AG04449 (cell line): ENCODE data around the gene HLA-DRA.

ENCODE experiments used
- CTCF ChIA-PET: fragments of 350-600 bp; formaldehyde crosslinking; extraction: SDS; loops from one replicate; lab custom pipeline; 2021; ENCODE audit warnings: antibody characterized with exemption; lab: Yijun Ruan, JAX
- POLR2A ChIA-PET: fragments of 400-600, 350-600 bp; formaldehyde crosslinking; extraction: SDS; loops from one replicate; lab custom pipeline; 2020; ENCODE audit warnings: antibody characterized with exemption, inconsistent platforms; lab: Yijun Ruan, JAX
- DNase-seq: peaks from one replicate; pipeline ENCODE4 v3.0.0-alpha.2; 2010; ENCODE audit warnings: low read depth, low spot score
- H3K4me3 ChIP-seq: 2 replicates; pipeline ENCODE4 v1.5.1; 2011; ENCODE audit warnings: low read depth, mild to moderate bottlenecking, control low read depth, low read length
- CTCF ChIP-seq: IDR thresholded peaks from one replicate; pipeline ENCODE4 v1.5.1; 2011; ENCODE audit warnings: mild to moderate bottlenecking, moderate library complexity, low read length, control low read depth, inconsistent platforms; ENCODE audit not compliant: insufficient read depth; ENCODE audit errors: missing control alignments

The HLA-DRA gene

GRCh38 chr6:32436186-32436585, 3.5 kb upstream of the HLA-DRA start:
- no peak for TF ChIP-seq CTCF

GRCh38 chr6:32436995-32437836, 2.5 kb upstream of the HLA-DRA start:
- CTCF ChIA-PET: no interaction called here

More at GRCh38 chr6:32436186-32436585, 3.5 kb upstream of the HLA-DRA start:
- no peak overlapping the region for H3K4me3 ChIP-seq
- no peak for DNase-seq
- CTCF ChIA-PET: interaction anchor here (1.1 kb wide), 1 partner anchor 264 kb away, joined by 5 read pairs; no protein-coding TSS in a partner anchor
- POLR2A ChIA-PET: no interaction called here

GRCh38 chr6:32439139-32439538, 548 bp upstream of the HLA-DRA start:
- no peak for DNase-seq
- no peak overlapping the region for H3K4me3 ChIP-seq
- ChIA-PET POLR2A (no interaction called here), CTCF (interaction anchor here (1.1 to 1.3 kb wide), 3 partner anchors 26 to 429 kb away, joined by 3 to 5 read pairs (median 4); no protein-coding TSS in a partner anchor)
- no peak for TF ChIP-seq CTCF

More at GRCh38 chr6:32436995-32437836, 2.5 kb upstream of the HLA-DRA start:
- H3K4me3 ChIP-seq: no peak overlapping the region
- POLR2A ChIA-PET: no interaction called here
- DNase-seq: no peak
- TF ChIP-seq CTCF: no peak

GRCh38 chr6:32442243-32442667, 2.6 kb downstream of the HLA-DRA start:
- ChIA-PET CTCF (interaction anchor here (0.7 to 1.1 kb wide), 2 partner anchors 26 to 29 kb away, joined by 3 read pairs; no protein-coding TSS in a partner anchor), POLR2A (no interaction called here)
- TF ChIP-seq CTCF: no peak
- H3K4me3 ChIP-seq: no peak overlapping the region
- no peak for DNase-seq

GRCh38 chr6:32442977-32443552, 3.4 kb downstream of the HLA-DRA start:
- no peak overlapping the region for H3K4me3 ChIP-seq
- CTCF ChIA-PET: no interaction called here
- TF ChIP-seq CTCF: no peak
- POLR2A ChIA-PET: no interaction called here
- no peak for DNase-seq

GRCh38 chr6:32444433-32444832, 4.7 kb downstream of the HLA-DRA start:
- CTCF ChIA-PET: no interaction called here
- TF ChIP-seq CTCF: no peak
- POLR2A ChIA-PET: no interaction called here

More at GRCh38 chr6:32444433-32444832, 4.7 kb downstream of the HLA-DRA start:
- DNase-seq: no peak
- H3K4me3 ChIP-seq: no peak overlapping the region
